Hepatocyte (in vitro differentiated cells): ENCODE results near the gene WDR35. TPM values are rescaled to one million over a fixed set of nuclear protein-coding genes. Genes with fewer than 3 reads are reported as not detected.

Experiments used
- DNase-seq: peaks from one replicate; pipeline ENCODE4 v3.0.0-alpha.2; 2016; ENCODE audit warnings: low spot score
- H2AFZ ChIP-seq: fragments of 200-600 bp; sonication (generic); 2 replicates; pipeline ENCODE4 v1.6.0; 2016; ENCODE audit warnings: antibody characterized with exemption, mild to moderate bottlenecking
- H3K27ac ChIP-seq: fragments of 200-600 bp; sonication (generic); 2 replicates; pipeline ENCODE4 v1.5.1; 2016; ENCODE audit warnings: mild to moderate bottlenecking
- H3K27me3 ChIP-seq: fragments of 200-600 bp; sonication (generic); 2 replicates; pipeline ENCODE4 v1.6.1; 2016
- H3K36me3 ChIP-seq: fragments of 200-600 bp; sonication (generic); replicated peaks from 2 replicates; pipeline ENCODE4 v1.5.1; 2016; ENCODE audit warnings: low read depth; ENCODE audit not compliant: insufficient read depth
- H3K4me1 ChIP-seq: fragments of 200-600 bp; sonication (generic); 2 replicates; pipeline ENCODE4 v1.5.1; 2016; ENCODE audit warnings: mild to moderate bottlenecking, moderate library complexity; ENCODE audit not compliant: insufficient read depth
- H3K4me2 ChIP-seq: fragments of 200-600 bp; sonication (generic); 2 replicates; pipeline ENCODE4 v1.6.0; 2016
- H3K4me3 ChIP-seq: fragments of 200-600 bp; sonication (generic); 2 replicates; pipeline ENCODE4 v1.5.1; 2016; ENCODE audit warnings: mild to moderate bottlenecking
- H3K79me2 ChIP-seq: fragments of 200-600 bp; sonication (generic); 2 replicates; pipeline ENCODE4 v1.6.0; 2017; ENCODE audit warnings: mild to moderate bottlenecking
- H3K9me2 ChIP-seq: fragments of 200-600 bp; sonication (generic); replicated peaks from 2 replicates; pipeline ENCODE4 v1.6.0; 2017; ENCODE audit warnings: mild to moderate bottlenecking; ENCODE audit not compliant: insufficient read depth
- H3K9me3 ChIP-seq: fragments of 200-600 bp; sonication (generic); 2 replicates; pipeline ENCODE4 v1.5.1; 2016; ENCODE audit warnings: low read depth, mild to moderate bottlenecking
- H4K20me1 ChIP-seq: fragments of 200-600 bp; sonication (generic); 2 replicates; pipeline ENCODE4 v1.6.0; 2016; ENCODE audit warnings: mild to moderate bottlenecking; ENCODE audit not compliant: insufficient read depth, poor library complexity, severe bottlenecking
- EZH2 ChIP-seq: fragments of 200-600 bp; sonication (generic); IDR thresholded peaks from 2 replicates; pipeline ENCODE4 v1.6.1; 2016; ENCODE audit warnings: antibody characterized with exemption, mild to moderate bottlenecking, borderline replicate concordance
- EZH2phosphoT487 ChIP-seq: fragments of 200-600 bp; sonication (generic); IDR thresholded peaks from one replicate; pipeline ENCODE4 v1.6.1; 2018; ENCODE audit warnings: antibody characterized with exemption, mild to moderate bottlenecking, low read depth, moderate library complexity; ENCODE audit not compliant: unreplicated experiment, severe bottlenecking
- WGBS: methylation state at CpG from one replicate; pipeline ENCODE4 v1.1.6; 2016; ENCODE audit warnings: low lambda C conversion rate; ENCODE audit errors: missing lambda C conversion rate; 5-methylcytosine and 5-hydroxymethylcytosine counted together
- polyA plus RNA-seq: library from polyadenylated mRNA; unstranded; fragments of >200 nt; fragmentation: Nextera tagmentation; extraction: Ambion mirVana; gene quantifications from 2 replicates; pipeline ENCODE4 v1.2.1, GENCODE V29; 2016
- total RNA-seq: library from RNA; depleted of rRNA; stranded (reverse); fragments of >200 nt; gene quantifications from 2 replicates; pipeline ENCODE4 v1.2.3, GENCODE V29; 2014
- TF ChIP-seq, protein P1 (sequence below): fragments of 200-600 bp; sonication (generic); IDR thresholded peaks from 2 replicates; pipeline ENCODE4 v1.5.1; 2016; ENCODE audit warnings: antibody characterized with exemption, mild to moderate bottlenecking; ENCODE audit not compliant: poor library complexity

WDR35 gene
- total and polyA plus RNA-seq, 2 experiments from 2014 or later, result 2.0 to 4.6 TPM

GRCh38 chr2:19888831-19889230 is 101.1 kb downstream of the WDR35 start:
- Histone ChIP-seq H3K9me2 (no peaks in the 10 kb centered on the region), H4K20me1 (peaks cover 6% of the 10 kb centered on the region), H3K27ac (no peak overlapping the region), H3K27me3 (no peaks in the 10 kb centered on the region), H3K9me3 (no peaks in the 10 kb centered on the region), H3K79me2 (peaks cover 10% of the 10 kb centered on the region), H3K4me2 (no peak overlapping the region), H3K36me3 (no peaks in the 10 kb centered on the region), H3K4me1 (no peaks in the 10 kb centered on the region), H3K4me3 (no peak overlapping the region), H2AFZ (no peak overlapping the region)
- 93% methylated on average over 4 of the region's 4 CpGs for WGBS
- no peak for TF ChIP-seq EZH2
- no peak for DNase-seq

DNA sequence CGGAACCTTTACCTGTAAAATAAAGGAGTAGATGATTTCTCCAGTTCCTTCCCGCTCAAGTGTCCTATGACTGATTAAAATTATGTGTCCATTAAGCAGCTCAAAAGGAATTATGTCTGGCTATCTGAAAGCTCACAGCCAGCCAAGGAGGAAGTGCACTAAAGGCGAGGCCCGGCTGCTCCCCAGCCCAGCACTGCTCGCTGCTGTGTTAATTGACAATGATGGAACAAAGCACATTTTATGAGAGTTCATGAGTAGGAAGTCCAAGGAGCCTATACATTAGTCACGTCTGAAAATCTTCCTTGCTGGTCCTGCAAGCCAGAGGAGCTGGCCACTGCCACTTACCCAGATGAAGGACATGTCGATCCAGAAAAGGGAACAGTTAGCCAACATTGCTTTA is 102.4 kb downstream of the WDR35 start:
- no peaks in the 10 kb centered on the region for H3K9me2 ChIP-seq
- WGBS, result 86% methylated on average over 7 of the region's 7 CpGs
- H3K4me3 ChIP-seq, result no peak overlapping the region
- no peaks in the 10 kb centered on the region for H3K9me3 ChIP-seq
- DNase-seq, result no peak
- no peak for TF ChIP-seq EZH2phosphoT487
- TF ChIP-seq EZH2, result no peak
- TF ChIP-seq, protein P1, sequence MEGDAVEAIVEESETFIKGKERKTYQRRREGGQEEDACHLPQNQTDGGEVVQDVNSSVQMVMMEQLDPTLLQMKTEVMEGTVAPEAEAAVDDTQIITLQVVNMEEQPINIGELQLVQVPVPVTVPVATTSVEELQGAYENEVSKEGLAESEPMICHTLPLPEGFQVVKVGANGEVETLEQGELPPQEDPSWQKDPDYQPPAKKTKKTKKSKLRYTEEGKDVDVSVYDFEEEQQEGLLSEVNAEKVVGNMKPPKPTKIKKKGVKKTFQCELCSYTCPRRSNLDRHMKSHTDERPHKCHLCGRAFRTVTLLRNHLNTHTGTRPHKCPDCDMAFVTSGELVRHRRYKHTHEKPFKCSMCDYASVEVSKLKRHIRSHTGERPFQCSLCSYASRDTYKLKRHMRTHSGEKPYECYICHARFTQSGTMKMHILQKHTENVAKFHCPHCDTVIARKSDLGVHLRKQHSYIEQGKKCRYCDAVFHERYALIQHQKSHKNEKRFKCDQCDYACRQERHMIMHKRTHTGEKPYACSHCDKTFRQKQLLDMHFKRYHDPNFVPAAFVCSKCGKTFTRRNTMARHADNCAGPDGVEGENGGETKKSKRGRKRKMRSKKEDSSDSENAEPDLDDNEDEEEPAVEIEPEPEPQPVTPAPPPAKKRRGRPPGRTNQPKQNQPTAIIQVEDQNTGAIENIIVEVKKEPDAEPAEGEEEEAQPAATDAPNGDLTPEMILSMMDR, result no peak
- no peaks in the 10 kb centered on the region for H3K4me1 ChIP-seq
- no peak overlapping the region for H3K4me2 ChIP-seq
- H3K27me3 ChIP-seq, result no peaks in the 10 kb centered on the region
- H2AFZ ChIP-seq, result no peak overlapping the region
- no peaks in the 10 kb centered on the region for H3K36me3 ChIP-seq
- no peaks in the 10 kb centered on the region for H4K20me1 ChIP-seq
- H3K27ac ChIP-seq, result no peak overlapping the region
- peaks cover 2% of the 10 kb centered on the region for H3K79me2 ChIP-seq

GRCh38 chr2:19886261-19886660 is 103.6 kb downstream of the WDR35 start:
- H3K9me2 ChIP-seq, result no peaks in the 10 kb centered on the region

GRCh38 chr2:19885791-19886190 is 104.1 kb downstream of the WDR35 start:
- no peaks in the 10 kb centered on the region for H3K4me1 ChIP-seq
- WGBS, result 84% methylated on average over 7 of the region's 7 CpGs
- no peaks in the 10 kb centered on the region for H4K20me1 ChIP-seq
- no peak overlapping the region for H2AFZ ChIP-seq
- no peak overlapping the region for H3K4me2 ChIP-seq
- H3K27ac ChIP-seq, result no peak overlapping the region
- H3K27me3 ChIP-seq, result no peaks in the 10 kb centered on the region
- no peak overlapping the region for H3K4me3 ChIP-seq
- no peaks in the 10 kb centered on the region for H3K36me3 ChIP-seq
- no peaks in the 10 kb centered on the region for H3K9me3 ChIP-seq
- H3K79me2 ChIP-seq, result no peaks in the 10 kb centered on the region
- no peak for TF ChIP-seq EZH2
- TF ChIP-seq, protein P1, result no peak
- TF ChIP-seq EZH2phosphoT487, result no peak
- no peak for DNase-seq
- H3K9me2 ChIP-seq, result no peaks in the 10 kb centered on the region

More at GRCh38 chr2:19886261-19886660, 103.6 kb downstream of the WDR35 start:
- no peak for TF ChIP-seq EZH2
- TF ChIP-seq EZH2phosphoT487, result no peak
- TF ChIP-seq, protein P1, result no peak
- WGBS, result 83% methylated on average over 11 of the region's 11 CpGs
- H3K36me3 ChIP-seq, result no peaks in the 10 kb centered on the region
- H3K9me3 ChIP-seq, result no peaks in the 10 kb centered on the region
- no peaks in the 10 kb centered on the region for H3K79me2 ChIP-seq
- H2AFZ ChIP-seq, result no peak overlapping the region
- no peaks in the 10 kb centered on the region for H3K4me1 ChIP-seq
- DNase-seq, result no peak
- H3K27me3 ChIP-seq, result no peaks in the 10 kb centered on the region
- no peak overlapping the region for H3K27ac ChIP-seq
- H3K4me2 ChIP-seq, result no peak overlapping the region
- H4K20me1 ChIP-seq, result no peaks in the 10 kb centered on the region
- no peak overlapping the region for H3K4me3 ChIP-seq
